ENCODE data around the gene ZNF219.

- no peak for TF ChIP-seq CTCF (IDR thresholded peaks at IDR 0.05)
- TF ChIP-seq POLR2AphosphoS5 (IDR thresholded peaks at IDR 0.05), result no peak
- no peak for TF ChIP-seq POLR2A (IDR thresholded peaks at IDR 0.05)
Observed at GRCh38 chr14:21048638-21049037, 49.8 kb downstream of the ZNF219 start.
